A673 (cell line): Measurements from ENCODE around the gene LBX1. TPM values are rescaled to one million over a fixed set of nuclear protein-coding genes. Genes with fewer than 3 reads are reported as not detected.

Source experiments
- BruUV-seq: library from RNA; stranded (reverse); fragments of 400-500 nt; replicated peaks from 2 replicates; lab custom pipeline; 2021; lab: Mats Ljungman, UMichigan
- CTCF ChIA-PET: fragments of 300-600 bp; sonication (Branson Sonifier 250); formaldehyde crosslinking; loops from one replicate; lab custom pipeline; 2022; ENCODE audit warnings: antibody characterized with exemption; lab: Charles Lee
- POLR2A ChIA-PET: fragments of 300-600 bp; sonication (Branson Sonifier 250); formaldehyde crosslinking; loops from one replicate; lab custom pipeline; 2022; ENCODE audit warnings: antibody characterized with exemption; ENCODE audit not compliant: low non-redundant PET; lab: Charles Lee
- DNase-seq: peaks from one replicate; pipeline ENCODE4 v3.0.0-alpha.2; 2015; ENCODE audit warnings: low spot score
- H3K27ac ChIP-seq: fragments of 200-600 bp; sonication (generic); 2 replicates; pipeline ENCODE4 v1.5.1; 2016; ENCODE audit warnings: mixed run types, low read depth, mild to moderate bottlenecking, mixed read lengths, antibody characterized with exemption, low read length; ENCODE audit not compliant: poor library complexity, severe bottlenecking
- H3K27me3 ChIP-seq: fragments of 200-600 bp; sonication (generic); replicated peaks from 2 replicates; pipeline ENCODE4 v1.6.1; 2017; ENCODE audit warnings: mixed run types, low read depth, mild to moderate bottlenecking, mixed read lengths, antibody characterized with exemption, low read length; ENCODE audit not compliant: insufficient read depth, poor library complexity
- H3K36me3 ChIP-seq: fragments of 200-600 bp; sonication (generic); 2 replicates; pipeline ENCODE4 v1.6.1; 2016; ENCODE audit warnings: mixed run types, mild to moderate bottlenecking, mixed read lengths, antibody characterized with exemption, low read length; ENCODE audit not compliant: insufficient read depth, poor library complexity, severe bottlenecking
- H3K4me1 ChIP-seq: fragments of 200-600 bp; sonication (generic); 2 replicates; pipeline ENCODE4 v1.6.1; 2017; ENCODE audit warnings: mixed run types, mild to moderate bottlenecking, mixed read lengths, antibody characterized with exemption, low read length; ENCODE audit not compliant: insufficient read depth, poor library complexity, severe bottlenecking
- H3K4me3 ChIP-seq: fragments of 200-600 bp; sonication (generic); 2 replicates; pipeline ENCODE4 v1.5.1; 2016; ENCODE audit warnings: low read depth, mixed run types, mild to moderate bottlenecking, mixed read lengths, low read length; ENCODE audit not compliant: poor library complexity, severe bottlenecking
- H3K9me3 ChIP-seq: fragments of 200-600 bp; sonication (generic); 2 replicates; pipeline ENCODE4 v1.6.1; 2016; ENCODE audit warnings: mixed run types, low read depth, mild to moderate bottlenecking, mixed read lengths, antibody characterized with exemption, low read length; ENCODE audit not compliant: poor library complexity, severe bottlenecking
- EZH2 ChIP-seq: fragments of 200-600 bp; sonication (generic); IDR thresholded peaks from 2 replicates; pipeline ENCODE4 v1.6.1; 2017; ENCODE audit warnings: borderline replicate concordance, low read depth, mild to moderate bottlenecking, mixed read lengths, antibody characterized with exemption, low read length; ENCODE audit not compliant: poor library complexity, severe bottlenecking
- intact Hi-C: fragments of 100-400 bp; cut with micrococcal nuclease; formaldehyde crosslinking; loops from one replicate; pipeline ENCODE4 v1.10.0; 2022; ENCODE audit not compliant: unreplicated experiment
- total RNA-seq: library from RNA; stranded (reverse); gene quantifications from 2 replicates; pipeline ENCODE4 v1.2.3, GENCODE V29; 2021
- TF ChIP-seq, protein P1 (sequence below): fragments of 300-800, 200-600 bp; sonication (generic); conservative IDR thresholded peaks from 2 replicates; pipeline ENCODE4 v1.5.1; 2017; ENCODE audit warnings: low read depth, mild to moderate bottlenecking, antibody characterized with exemption, low read length, moderate library complexity, mixed read lengths

LBX1 gene
- total RNA-seq, 1 experiment from 2014 or later: not detected

DNA sequence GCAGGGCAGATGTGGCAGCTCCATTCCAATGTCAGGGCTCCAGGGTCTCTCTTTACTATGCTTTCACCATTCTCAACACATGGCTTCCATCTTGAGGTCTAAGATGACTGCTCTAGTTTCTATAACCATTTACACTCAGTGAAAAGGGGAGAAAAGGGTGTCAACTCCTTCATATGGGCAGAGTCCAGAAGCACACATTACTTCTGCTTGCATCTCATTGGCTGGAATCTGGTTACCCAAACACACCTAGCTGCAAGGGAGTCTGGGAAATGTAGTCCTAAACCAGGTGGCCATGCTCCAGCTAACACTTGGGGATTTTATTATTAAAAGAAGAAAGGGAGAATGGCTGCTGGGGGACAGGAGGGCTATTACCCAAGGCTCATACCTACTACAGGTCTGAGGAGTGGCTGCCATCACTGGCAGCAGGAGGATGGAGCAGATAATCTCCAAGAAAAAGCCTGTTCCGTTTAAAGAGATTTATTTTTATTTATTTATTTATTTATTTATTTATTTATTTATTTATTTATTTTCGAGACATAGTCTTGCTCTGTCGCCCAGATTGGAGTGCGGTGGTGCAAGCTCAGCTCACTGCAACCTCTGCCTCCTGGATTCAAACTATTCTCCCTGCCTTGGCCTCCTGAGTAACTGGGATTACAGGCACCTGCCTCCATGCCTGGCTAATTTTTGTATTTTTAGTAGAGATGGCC, 29.1 kb upstream of the LBX1 start:
- H3K36me3 ChIP-seq: no peaks in the 10 kb centered on the region
- H3K27me3 ChIP-seq: peaks cover 6% of the 10 kb centered on the region
- POLR2A ChIA-PET: interaction anchor here (0.7 to 0.9 kb wide), 2 partner anchors 18 to 31 kb away, joined by 3 to 4 read pairs; no protein-coding TSS in a partner anchor
- no peak overlapping the region for H3K27ac ChIP-seq
- H3K9me3 ChIP-seq: no peaks in the 10 kb centered on the region
- CTCF ChIA-PET: interaction anchor here (0.5 kb wide), 1 partner anchor 34 kb away, joined by 4 read pairs; no protein-coding TSS in a partner anchor
- DNase-seq: peak; percentile 16
- no peak for TF ChIP-seq EZH2
- TF ChIP-seq, protein P1, sequence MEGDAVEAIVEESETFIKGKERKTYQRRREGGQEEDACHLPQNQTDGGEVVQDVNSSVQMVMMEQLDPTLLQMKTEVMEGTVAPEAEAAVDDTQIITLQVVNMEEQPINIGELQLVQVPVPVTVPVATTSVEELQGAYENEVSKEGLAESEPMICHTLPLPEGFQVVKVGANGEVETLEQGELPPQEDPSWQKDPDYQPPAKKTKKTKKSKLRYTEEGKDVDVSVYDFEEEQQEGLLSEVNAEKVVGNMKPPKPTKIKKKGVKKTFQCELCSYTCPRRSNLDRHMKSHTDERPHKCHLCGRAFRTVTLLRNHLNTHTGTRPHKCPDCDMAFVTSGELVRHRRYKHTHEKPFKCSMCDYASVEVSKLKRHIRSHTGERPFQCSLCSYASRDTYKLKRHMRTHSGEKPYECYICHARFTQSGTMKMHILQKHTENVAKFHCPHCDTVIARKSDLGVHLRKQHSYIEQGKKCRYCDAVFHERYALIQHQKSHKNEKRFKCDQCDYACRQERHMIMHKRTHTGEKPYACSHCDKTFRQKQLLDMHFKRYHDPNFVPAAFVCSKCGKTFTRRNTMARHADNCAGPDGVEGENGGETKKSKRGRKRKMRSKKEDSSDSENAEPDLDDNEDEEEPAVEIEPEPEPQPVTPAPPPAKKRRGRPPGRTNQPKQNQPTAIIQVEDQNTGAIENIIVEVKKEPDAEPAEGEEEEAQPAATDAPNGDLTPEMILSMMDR: no peak
- BruUV-seq: no TSS peak
- intact Hi-C loops: no loop called here
- H3K4me1 ChIP-seq: no peaks in the 10 kb centered on the region
- H3K4me3 ChIP-seq: no peak overlapping the region

DNA sequence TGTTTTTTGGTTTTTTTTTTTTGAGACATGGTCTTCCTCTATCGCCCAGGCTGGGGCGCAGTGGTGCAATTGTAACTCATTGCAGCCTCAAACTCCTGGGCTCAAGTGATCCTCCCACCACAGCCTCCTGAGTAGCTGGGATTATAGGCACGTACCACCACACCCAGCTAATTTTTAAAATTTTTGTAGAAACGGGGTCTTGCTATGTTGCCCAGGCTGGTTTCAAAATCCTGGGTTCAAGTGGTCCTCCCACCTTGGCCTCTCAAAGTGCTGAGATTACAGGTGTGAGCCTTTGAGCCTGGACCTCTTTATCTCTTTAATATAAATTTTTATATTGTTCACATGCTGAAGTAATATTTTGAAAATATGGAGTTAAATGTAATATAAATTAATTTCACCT, 28.2 kb upstream of the LBX1 start:
- Histone ChIP-seq H3K4me1 (no peaks in the 10 kb centered on the region), H3K4me3 (no peak overlapping the region), H3K9me3 (no peaks in the 10 kb centered on the region), H3K27ac (no peak overlapping the region), H3K27me3 (peaks cover 6% of the 10 kb centered on the region), H3K36me3 (no peaks in the 10 kb centered on the region)
- intact Hi-C loops: no loop called here
- no peak for DNase-seq
- BruUV-seq: no TSS peak
- CTCF ChIA-PET: interaction anchor here (0.5 kb wide), 1 partner anchor 34 kb away, joined by 4 read pairs; no protein-coding TSS in a partner anchor
- POLR2A ChIA-PET: interaction anchor here (0.7 to 0.9 kb wide), 2 partner anchors 17 to 31 kb away, joined by 3 to 4 read pairs; no protein-coding TSS in a partner anchor
- TF ChIP-seq, protein P1: no peak
- no peak for TF ChIP-seq EZH2

DNA sequence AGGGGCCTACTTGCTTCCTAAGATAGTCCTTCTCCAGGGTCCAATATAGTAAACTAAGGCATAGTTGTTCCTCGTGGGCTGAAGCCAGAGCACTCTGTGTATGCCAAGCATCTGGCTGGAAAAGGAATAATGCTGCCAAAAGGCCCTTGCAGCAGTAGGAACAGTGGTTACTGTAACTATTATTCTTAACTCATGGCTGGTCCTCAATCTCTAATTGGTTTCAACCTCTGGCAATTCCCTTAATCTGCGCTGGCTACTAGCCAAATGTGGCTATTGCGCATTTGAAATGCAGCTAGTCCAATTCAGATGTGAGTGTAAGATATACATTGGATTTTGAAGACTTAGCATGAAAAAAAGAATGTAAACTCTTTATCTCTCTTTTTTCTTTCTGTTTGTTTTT, 27.8 kb upstream of the LBX1 start:
- no TSS peak for BruUV-seq
- H3K9me3 ChIP-seq: no peaks in the 10 kb centered on the region
- no peaks in the 10 kb centered on the region for H3K36me3 ChIP-seq
- POLR2A ChIA-PET: no interaction called here
- H3K4me1 ChIP-seq: no peaks in the 10 kb centered on the region
- no peak for TF ChIP-seq EZH2
- TF ChIP-seq, protein P1: no peak
- DNase-seq: peak; percentile 49
- H3K27me3 ChIP-seq: peaks cover 6% of the 10 kb centered on the region
- CTCF ChIA-PET: no interaction called here
- H3K27ac ChIP-seq: no peak overlapping the region
- no peak overlapping the region for H3K4me3 ChIP-seq
- intact Hi-C loops: no loop called here
